Fibroblast of skin of left quadriceps (primary cell): ENCODE data around the gene CD38.
"Not testable (repeated sequence)": the region's sequence is repeated elsewhere in the genome, so short reads cannot be mapped to it uniquely, and the experiment has no call there.

Experiments used
- DNase-seq, 2 experiments: peaks; one replicate each; pipeline ENCODE4 v3.0.0-alpha.2; 2013; ENCODE audit warnings: low read depth in 2 of 2

CD38 gene

DNA sequence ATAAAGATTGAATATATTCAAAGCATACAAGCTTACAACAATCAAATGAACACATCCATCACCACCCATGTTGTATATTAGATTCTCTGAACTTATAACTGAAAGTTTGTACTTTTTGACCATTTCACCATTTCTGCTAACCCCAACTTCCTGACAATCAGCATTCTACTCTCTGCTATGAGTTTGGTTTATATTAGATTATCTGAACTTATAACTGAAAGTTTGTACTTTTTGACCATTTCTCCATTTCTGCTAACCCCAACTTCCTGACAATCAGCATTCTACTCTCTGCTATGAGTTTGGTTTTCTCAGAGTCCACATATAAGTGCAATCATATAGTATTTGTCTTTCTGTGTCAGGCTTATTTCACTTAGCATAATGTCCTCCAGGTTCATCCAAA is 15.7 kb upstream of the CD38 start:
- not testable (repeated sequence) for DNase-seq

DNA sequence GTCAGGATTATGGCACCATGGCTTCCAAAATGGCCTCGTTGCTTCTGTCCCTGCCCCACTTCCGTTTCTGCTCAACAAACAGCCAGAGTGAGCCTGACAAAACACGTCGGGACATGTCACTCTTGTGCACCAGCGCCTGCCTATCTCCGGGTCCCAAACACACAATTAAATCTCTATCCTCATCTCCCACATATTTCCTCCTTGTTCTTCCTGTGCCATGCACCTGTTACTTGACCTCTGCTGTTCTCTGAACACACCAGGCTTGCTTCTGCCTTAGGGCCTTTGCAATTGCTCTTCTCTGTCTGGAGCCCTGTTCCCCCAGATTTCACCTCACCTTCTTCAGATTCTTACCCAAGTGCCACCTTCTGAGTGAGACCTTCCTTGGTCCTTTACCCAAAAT is 12.7 kb upstream of the CD38 start:
- DNase-seq = no peak

DNA sequence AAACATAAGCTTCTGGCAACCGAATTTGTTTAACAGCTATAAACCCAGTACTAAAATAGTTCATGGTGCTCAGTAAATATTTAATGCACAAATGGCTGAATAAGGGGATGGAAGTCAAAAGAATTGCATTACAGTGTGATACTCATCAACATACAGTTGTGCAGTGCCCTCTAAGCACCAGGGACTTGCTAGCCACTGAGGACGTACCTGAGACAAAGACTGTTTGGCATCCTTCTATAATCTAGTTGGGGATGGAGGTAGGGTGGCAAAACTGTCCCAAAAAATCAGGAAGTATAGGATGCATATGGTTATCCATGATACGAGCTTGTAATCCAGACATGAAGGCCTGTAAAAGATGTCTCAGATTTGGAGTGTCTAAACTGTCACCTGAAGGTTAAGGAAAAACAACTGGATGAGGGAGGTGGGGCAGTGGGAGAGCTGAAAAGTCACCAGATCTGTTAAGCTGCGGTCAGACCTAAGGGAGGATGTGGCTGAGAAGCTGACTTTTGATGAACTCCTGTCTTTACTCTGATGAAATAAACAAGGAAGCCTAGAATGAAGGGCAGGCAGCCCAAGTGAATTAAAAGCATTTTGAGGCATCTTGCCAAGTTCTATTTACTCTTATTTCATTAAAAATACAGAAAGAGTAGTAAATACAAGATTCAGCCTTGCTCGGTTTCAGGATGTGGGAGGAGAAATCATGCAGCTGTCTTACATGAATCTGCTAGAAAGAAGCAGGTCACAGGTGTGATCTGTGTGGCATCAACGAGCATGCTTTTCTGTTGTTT is 12.0 kb upstream of the CD38 start:
- no peak for DNase-seq

DNA sequence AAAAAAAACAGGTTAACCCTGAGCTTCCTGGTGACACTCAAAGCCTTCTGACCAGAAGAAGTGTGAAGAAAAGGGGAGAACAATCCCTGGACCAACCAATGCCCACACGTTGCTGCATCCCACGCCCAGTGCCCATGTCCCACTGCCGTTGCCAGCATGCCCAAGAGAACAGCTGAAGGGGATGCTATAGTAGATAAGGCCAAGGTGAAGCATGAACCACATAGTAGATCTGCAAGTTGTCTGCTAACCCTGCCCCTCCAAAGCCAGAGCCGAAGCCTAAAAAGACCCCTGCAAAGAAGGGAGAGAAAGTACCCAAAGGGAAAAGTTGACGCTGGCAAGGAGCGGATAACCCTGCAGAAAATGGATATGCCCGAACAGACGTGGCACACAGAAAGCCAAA is 11.3 kb upstream of the CD38 start:
- no peak for DNase-seq

DNA sequence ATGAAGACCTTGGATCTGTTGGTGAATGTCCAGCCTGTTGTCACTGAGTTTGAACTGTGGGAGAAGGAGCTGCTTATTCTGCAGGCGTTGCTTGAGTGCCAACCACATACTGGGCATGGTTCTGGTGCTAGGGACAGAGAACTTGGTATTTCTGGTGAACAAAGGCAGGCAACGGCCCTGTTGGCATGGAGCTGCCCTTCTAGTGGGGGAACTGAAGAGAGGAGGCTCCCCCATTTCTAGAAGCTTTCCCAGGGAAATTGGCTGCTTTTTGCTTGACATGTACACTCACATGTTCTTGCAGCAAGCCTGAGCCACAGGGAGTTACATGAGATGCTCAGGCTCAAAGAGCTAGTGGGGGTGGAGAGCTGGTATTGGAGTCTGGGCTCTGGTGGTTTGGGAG is 8.9 kb upstream of the CD38 start:
- DNase-seq = no peak

DNA sequence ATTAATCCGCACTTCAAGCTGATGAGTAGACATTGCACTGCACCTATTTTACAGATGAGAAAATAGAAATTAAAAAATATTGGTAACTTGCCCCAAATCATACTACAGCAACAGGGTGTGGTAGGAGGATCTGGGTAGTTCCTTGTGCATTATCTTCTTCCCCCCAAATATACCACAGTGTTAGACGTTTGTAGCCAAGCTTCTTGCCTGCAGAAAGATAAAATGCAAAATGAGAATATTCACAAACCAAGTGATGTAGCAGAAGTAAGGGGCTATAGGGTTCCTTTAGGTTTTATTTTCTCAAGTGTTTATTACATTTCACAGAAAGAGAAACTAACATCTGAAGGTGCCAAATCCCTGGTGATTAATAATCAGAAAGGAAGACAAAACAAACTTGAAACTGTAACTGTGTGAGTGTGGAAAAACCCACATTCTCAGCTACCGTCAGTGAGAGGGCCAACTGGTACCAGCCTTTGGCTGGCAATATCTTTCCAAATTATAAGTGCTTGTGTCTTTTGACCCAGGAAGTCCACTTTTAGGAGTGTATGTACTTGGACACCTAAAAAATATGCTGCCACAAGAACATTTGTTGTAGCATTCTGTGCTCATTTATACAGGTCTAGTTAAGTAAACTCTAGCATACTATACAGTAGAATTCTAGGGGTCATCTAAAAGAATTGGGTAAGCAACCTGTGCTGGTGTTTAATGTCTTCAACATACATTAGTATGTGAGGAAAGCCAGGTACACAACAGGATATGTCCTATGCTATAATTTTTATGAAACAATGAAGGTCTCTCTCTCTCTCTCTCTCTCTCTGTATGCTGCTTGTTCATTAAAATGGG is 6.7 kb upstream of the CD38 start:
- no peak for DNase-seq

DNA sequence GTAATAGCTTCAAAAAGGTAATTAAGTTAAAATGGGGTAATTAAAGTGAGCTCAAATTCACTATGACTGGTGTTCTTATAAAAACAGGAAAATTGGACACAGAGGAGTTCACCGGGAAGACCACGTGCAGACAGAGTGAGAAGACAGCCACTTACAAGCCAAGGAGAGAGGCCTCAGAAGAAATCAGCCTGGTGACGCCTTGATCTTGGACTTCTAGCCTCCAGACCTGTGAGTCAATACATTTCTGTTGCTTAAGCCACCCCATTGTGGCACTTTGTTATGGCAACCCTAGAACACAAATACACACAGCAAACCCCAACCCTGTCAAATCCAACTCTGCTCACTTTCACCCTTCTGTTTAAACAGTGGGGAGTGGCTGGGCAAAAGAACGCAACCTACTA is 4.1 kb upstream of the CD38 start:
- DNase-seq = no peak

DNA sequence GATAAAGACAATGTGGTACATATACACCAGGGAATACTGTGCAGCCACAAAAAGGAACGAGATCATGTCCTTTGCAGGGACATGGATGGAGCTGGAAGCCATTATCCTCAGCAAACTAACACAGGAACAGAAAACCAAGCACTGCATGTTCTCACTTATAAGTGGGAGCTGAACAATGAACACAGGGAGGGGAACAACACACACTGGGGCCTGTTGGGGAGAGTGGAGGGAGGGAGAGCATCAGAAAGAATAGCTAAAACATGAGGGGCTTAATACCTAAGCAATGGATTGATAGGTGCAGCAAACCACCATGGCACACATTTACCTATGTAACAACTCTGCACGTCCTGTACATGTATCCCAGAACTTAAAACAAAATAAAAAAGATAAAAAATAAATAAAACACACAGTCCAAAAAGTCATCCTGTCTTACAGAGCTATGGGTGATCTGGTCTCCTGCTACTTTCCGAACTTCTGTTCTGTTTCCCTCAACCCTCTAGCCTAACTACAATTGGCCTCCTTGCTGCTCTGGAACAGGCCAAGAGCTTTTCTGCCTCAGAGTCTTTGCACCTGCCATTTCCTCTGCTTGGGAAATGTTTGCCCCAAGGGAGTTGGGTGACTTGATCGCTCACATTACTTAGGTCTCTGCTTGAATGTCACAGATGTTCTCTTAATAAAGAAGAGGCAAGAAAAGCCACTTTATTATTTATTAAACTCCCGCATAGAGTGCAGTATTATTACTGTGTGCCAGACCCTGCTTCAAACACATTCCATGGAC is 1.1 kb upstream of the CD38 start:
- DNase-seq = no peak

DNA sequence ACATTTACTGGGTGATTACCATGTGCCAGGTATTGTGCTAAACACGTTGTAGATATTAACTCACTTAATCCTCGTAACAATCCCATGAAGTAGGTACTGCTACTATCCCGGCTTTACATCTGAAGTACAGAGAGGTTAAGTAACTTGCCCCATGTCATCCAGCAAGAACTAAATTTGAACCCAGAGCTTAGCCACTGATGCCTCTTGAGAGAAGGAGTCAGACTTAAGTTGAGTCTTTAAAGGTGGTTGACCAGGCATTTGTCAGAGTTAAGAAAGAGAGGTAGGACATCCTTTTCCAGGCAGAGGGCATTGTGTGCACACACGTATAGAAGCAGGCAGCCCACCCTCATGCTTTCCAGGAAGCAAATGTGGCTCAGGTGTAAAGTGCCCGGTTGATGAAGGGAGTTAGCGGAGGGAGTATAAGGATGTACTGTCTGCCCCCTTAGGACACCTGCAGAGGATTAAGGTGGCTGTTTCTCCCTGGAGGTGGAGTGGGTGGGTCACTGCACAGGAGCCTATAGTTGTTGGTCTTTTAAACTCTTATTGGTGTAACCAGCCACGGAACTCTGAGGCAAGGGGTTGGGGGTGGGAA is 335 bp upstream of the CD38 start:
- no peak for DNase-seq

DNA sequence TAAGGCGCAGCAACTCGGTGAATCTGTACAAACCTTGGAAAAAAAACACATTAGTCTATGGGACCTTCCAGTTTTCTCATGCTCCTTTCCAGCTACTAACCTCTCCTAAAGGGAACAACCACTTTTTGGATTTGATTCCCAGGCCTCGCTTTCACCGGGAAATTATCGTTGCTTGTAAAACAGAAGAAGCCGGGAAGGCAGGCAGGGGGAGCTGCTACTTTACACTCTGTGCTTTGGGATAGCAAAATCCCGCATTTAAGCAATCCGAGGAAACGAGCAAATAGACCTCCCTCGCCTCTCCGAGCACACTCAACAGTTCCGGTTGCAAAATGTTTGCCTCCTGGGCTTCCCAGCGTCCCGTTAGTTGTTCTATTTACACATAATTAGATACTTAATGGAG is 1.2 kb downstream of the CD38 start:
- DNase-seq = peak; percentile 15 to 35

DNA sequence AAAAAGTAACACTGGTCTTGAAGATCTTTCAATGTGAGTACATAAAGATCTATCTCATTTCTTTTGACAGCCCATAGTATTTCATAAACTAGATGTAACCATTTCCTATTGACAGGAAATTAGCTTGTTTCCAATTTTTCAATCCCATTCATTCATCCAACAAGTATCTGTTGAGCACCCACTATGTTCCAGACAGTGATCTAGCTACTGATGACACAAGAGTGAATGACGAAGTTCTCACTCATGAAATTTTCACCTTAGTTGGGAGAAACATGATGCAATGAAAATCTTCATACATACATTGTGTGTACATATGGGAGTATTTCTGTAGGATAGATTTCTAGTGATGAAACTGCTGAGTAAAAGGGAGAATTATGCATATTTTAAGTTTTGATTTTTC is 1.7 kb downstream of the CD38 start:
- no peak for DNase-seq

DNA sequence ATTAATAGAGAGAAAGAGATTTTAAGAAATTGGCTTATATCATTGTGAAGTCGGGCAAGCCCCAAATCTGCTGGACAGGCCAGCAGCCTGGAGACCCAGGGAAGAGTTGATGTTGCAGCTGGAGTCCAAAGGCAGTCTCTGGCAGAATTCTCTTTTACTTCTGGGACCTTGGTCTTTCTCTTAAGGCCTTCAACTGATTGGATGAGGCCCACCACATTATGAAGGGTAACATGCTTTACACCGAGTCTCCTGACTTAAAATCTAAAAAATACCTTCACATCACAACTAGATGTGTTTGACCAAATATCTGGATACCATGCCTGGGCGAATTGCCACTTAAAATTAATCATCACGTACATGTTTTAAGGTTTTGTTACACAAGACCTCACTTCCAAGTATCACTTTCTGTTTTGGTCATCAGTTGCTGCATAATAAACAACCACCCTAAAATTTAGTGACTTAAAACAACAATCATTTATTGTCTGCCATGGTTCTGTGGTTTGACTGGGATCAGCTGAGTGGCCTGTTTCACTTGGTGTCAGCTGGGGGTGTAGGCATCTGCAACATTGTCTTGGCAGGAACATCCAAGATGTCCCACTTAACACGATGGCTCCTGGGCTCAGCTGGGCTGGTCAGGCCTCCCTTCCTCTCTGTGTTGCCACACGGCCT is 3.4 kb downstream of the CD38 start:
- DNase-seq = no peak

DNA sequence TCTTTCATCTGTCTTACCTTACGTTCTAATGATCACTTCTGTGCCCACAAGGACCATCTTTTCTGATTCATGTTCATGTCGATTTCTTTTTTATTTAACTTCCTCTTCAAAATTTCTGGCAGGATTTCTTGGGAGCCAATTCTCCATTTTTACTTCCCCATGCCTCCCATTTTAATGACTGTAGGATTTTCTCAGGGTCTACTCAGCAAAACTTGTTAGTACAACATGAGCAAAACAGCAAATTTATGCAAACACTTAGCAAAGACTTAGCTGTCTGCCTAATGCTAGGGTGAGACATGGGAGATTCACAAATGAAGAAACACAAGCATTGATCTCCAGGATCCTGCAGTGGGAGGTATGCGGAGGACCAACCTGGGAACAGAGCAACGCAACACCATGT is 5.5 kb downstream of the CD38 start:
- DNase-seq = no peak

DNA sequence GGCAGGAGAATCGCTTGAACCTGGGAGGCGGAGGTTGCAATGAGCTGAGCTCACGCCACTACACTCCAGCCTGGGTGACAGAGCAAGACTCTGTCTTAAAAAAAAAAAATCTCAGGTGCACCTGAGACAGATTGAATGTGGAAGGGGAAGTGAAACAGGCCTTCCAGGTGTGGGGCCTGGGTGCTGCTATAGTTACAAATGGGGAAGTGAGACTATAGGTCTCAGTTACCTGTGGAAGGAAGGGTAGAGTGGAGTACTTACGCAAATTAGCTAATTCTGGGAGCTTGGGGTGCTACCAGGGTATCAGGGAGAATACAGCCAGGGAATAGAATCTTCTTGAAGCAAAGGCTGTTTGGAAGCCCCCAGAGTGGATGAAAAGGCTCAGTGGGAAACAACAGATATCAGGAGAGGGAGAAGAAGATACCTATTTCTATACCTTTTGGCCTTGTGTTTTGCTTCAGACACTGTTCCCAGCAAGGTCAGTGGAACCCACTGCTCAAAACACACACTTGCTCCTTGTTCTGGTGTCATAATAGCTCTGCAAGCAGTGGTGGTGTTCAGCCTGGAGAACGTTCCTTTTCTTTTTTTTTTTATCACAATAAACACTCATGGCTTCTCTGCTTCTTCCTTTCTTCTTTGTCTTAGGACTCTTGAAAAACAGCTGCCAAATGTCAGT is 7.0 kb downstream of the CD38 start:
- no peak for DNase-seq

DNA sequence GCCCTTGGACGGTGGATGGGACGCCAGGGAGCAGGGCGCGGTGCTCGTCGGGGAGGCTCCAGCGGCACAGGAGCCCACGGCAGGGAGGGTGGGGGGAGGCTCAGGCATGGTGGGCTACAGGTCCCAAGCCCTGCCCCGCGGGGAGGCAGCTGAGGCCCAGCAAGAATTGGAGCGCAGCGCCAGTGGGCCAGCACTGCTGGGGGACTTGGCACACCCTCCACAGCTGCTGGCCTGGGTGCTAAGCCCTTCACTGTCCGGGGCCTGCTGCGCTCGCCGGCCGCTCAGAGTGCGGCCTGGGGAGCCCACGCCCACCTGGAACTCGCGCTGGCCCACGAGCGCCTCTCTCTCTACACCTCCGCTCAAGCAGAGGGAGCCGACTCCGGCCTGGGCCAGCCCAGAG is 8.6 kb downstream of the CD38 start:
- no peak for DNase-seq

DNA sequence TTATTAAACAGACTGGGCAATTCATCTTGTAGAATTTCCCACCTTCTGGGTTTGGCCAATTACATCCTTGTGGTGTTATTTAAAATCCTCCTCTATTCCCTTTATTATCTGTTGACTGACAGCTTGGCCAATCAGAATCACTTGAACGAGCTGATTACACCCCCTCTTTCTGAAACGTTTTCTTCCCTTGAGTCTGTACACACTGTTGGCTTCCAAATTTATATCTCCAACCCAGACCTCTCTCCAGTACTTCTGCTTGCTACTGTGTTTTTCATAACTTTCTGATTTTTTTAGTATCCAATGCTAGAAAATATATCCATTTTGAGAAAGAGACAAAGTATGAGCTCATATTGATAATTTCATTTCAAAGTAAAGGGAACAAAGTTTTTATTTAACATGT is 14.8 kb downstream of the CD38 start:
- DNase-seq = no peak

DNA sequence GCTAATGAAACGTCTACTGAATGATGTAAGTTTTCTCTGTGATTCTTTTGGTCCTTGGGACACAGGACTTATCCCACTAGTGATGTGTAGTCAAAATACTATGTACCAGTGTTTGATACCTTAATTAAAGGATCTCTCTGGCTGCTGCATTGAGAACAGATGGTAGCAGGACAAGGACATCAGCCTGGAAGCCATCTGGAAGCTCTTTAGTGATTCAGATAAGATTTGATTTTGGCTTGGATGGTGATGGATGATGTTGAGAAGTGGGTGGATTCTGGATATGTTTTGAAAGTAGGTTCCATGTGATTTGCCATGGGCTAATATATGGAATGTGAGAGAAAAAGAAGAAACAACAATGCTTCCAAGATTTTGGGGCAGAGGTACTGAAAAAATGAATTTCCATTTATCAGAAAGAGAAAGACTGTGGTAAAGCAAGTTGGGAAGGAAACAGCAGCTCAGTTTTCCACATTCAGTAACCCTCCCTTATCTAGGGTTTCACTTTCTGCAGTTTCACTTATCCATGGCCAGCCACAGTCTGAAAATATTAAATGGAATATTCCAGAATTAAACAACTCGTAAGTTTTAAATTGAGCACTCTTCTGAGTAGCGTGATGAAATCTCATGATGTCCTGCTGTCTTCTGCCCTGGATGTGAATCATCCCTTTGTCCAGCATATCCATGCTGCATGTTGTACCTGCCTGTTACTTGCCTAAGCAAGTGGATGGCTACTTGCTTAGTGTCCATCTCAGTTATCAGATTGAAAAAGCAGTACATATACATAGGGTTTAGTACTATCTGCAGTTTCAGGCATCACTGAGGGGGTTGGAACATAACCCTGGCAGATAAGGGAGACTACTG is 15.6 kb downstream of the CD38 start:
- no peak for DNase-seq

DNA sequence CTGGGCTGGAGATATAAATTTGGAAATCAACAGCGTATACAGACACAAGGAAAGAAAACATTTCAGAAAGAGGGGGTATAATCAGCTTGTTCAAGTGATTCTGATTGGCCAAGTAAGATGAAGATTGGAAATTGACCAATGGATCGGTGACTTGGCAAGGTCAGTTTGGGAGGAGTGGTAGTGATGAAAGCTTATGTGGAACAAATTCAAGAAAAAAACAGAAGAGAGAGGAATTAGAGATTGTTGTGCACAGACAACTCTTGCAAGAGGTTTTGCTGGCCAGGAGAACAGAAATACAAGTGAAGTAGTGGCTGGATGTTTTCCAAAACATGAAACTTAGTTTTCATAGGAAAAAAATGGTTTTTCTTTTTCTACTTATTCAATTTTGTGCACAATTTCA is 16.3 kb downstream of the CD38 start:
- no peak for DNase-seq

DNA sequence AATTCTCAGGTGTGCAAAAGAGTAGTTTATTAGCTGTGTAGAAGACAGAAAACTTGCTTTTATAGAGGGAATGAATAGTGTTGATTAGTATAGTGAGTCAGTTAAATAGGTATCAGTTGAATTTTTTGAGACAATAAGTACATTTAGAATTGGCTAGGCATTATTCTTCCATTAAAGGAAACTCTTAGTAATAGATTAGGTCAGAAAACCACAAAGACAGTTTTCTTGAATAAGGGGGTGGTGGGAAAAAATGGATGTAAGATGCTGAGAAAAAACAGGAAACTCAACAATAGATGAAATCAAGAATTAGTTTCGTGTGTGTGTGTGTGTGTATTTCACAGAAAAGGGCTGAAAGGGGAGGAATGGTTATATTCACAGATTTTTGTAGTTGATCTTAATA is 16.8 kb downstream of the CD38 start:
- no peak for DNase-seq

DNA sequence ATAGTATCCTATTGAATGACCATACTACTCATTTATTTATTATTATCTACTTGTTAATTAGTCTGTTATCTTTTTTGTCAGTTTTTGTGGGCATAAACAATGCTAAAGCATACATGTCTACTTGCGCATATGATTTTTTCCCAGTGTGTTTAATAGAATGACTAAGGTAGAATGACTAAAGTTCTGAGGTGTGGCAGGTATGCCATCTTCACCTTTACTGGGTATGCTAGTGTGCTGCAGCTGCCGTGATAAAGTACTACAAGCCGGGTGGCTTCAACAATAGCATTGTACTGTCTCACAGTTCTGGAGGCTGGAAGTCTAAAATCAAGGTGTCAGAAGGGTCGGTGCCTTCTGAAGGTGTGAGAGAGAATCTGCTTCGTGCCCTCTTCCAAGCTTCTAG is 19.2 kb downstream of the CD38 start:
- DNase-seq = no peak
